Amygdala (tissue), 56 donors: ENCODE measurements around the gene GCN1.

Source experiments
- DNase-seq, 56 donors: peaks; one replicate each; lab custom pipeline; 2025; lab: John Stamatoyannopoulos, UW

The GCN1 gene

DNA sequence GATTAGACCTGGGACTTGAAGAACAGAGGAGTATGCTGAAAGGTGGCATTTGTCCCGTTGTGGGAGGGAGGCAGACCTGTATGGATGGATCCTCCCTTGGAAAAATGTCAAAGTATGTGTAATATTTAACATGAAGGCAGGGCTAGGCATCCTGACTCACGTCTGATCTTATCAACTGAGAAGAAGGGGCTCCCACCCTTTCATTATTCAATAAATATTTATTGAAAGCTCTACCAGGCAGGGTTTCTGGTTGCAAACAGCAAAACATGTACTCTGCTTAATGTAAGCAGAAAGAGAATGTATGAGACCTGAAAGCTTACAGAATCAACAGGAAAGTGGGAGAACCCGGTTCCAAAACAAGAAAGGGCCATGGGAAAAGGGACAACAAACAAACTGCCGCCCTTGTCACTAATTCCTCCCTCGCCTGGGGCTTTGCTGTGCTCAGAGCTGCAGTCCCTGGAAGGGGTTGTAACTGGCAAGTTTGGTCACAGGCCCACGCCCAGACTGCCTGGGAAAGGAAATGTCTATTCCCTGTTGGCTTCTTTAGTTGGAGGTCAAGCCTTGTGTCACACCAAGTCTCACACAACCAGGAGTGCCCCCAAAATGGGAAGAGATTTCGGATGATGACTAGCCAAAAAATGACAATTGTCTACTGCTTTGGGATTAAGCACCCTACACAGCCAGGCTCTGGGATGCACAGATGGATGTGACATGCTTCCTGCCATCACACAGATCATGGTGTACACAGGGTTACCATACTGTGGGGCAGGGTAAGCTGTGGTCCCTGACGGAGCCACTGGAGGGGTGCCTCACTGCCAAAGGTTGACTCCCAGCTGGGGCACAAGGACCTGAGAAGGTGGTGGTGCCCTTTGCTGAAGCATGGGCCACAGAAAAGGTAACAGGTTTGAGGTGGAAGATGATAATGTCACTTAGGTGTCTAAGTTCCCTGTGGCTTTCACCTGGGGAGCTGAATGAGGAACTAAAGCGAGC is 114.8 kb downstream of the GCN1 start:
- DNase-seq = no peak

DNA sequence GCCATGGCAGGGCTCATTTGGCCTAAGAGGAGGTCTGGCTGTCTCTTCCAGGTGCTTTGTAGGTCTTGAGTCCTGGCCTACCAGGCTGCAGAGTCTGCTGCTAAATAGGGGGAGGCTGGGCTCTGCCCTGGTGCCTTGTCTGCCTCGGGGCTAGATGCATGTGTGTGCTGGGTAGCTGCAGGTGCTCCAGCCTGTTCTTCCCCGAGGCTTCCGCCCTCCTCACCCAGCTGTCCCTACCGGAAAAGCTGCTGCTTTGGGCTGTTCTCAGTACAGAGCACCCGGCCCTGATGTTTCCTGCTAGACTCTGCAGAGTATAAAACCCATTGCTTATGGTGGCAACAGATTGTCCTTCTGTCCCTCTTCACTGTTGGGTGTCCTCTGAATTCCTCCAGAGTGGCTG is 115.6 kb downstream of the GCN1 start:
- DNase-seq = no peak

DNA sequence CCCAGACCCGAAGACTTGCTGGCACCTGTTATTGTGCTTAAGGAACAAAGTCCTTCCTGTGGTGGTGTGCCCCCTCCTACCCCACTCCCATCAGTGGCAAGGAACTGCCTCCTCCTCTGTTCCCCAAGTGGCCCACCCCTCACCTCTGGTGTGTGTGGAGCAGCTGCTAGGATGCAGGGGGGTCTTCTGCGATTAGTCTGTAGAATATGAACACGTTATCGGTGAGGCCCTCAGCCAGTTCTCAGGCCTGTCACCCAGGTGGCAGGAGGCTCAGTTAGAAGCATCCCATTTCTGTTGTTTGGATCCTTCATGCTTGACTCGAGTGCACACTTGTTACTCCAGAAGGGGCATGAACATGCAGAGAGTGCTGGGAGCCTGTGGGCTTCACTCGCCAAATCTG is 117.3 kb downstream of the GCN1 start:
- no peak for DNase-seq
